HG03457 (cell line): ENCODE results near the gene NPHP1.
"Not testable (repeated sequence)": the region's sequence is repeated elsewhere in the genome, so short reads cannot be mapped to it uniquely, and the experiment has no call there.

Source experiments
- ATAC-seq: cut with Tn5 transposase; IDR thresholded peaks from one replicate; pipeline ENCODE4 v1.9.1; 2021; ENCODE audit warnings: moderate number of reproducible peaks; ENCODE audit not compliant: unreplicated experiment

NPHP1 gene

GRCh38 chr2:110105183-110105582 is 99.6 kb downstream of the NPHP1 start:
- no peak for ATAC-seq

GRCh38 chr2:110104025-110104771 is 100.6 kb downstream of the NPHP1 start:
- no peak for ATAC-seq

GRCh38 chr2:110103061-110103961 is 101.5 kb downstream of the NPHP1 start:
- no peak for ATAC-seq

- no peak for ATAC-seq
Observed at GRCh38 chr2:110101901-110102803, 102.7 kb downstream of the NPHP1 start.

DNA sequence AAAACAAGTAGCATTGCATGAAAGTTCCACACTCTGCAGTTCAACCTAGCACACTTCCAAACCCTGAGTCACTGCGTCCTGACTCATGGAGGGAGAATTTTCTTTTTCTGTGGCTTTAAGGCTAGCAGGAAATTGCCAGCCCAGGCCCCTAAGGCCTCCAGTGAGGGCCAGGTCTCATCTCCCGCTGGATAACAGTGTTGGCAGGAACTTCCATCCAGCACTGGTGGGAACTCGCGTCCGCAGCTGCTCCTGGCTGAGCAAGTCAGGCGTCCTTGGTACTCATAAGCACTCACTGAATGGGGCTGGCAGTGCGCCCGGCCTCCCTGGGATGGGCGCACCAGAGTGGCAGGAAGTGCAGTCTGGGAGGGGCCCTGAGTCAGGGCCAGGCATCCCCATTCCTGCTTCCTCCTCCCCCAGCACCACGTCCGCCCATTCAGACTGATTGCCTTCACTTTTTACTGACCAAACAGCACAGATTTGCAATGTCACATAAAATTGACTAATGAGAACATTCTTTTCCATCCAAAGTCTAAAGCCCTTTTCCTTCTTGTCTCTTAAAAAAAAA is 103.5 kb downstream of the NPHP1 start:
- no peak for ATAC-seq

- ATAC-seq: not testable (repeated sequence)
Observed at GRCh38 chr2:110100880-110101279, 103.9 kb downstream of the NPHP1 start.

DNA sequence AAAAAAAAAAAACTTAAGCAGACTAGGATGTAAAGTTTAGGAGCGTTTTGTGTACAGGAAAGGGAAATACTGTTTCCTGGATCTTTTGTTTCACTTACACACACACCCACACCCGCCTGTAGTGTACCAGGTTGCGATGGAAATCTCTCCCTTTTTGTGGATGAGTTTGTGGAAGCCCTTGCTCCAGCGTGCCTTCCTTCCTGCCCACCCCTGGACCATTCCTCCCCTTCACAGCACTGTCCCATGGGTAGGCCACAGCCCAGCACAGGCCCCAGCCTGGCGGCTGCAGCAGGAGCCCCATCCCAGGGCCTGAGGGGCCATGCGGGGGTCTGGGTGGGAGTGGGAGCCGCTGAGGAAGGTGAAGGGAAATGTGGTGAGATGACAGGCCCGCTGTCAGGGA is 104.3 kb downstream of the NPHP1 start:
- no peak for ATAC-seq

DNA sequence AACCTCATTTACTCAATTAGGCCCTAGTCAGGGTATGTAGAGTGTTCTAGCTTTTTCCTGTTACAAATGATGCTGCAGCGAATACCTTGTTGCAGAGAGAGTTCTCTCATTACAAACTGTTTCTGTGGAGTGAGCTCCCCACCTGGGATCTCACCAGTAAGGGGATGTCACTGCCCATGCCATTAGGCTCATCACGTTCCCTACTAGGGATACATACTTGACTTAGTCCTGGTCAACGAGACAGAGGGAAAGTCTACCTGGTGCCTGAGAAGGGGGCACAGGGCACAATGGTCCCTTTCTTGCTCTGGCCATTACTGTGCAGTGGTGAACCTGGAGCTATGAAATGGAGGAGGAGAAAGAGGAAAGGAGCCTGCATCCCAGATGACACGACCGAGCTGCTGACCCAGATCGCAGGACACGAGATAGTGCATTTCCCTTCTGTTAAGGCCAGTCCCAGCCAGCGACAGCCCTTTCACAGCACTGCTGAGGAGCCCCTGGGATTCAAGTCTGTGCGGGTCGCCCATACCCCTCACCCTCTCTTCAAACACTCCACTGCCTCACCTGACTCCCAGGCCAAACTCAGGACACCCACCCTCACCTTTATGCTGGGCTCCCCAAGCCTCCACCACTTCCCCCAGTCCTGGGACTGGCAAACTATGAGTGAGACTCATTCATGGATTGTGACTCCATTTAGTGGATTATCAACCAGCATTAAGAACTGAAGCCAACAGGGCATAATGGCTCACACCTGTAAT is 105.2 kb downstream of the NPHP1 start:
- no peak for ATAC-seq

- no peak for ATAC-seq
Observed at GRCh38 chr2:110099038-110099425, 105.8 kb downstream of the NPHP1 start.

GRCh38 chr2:110097506-110098220 is 107.2 kb downstream of the NPHP1 start:
- ATAC-seq: no peak

DNA sequence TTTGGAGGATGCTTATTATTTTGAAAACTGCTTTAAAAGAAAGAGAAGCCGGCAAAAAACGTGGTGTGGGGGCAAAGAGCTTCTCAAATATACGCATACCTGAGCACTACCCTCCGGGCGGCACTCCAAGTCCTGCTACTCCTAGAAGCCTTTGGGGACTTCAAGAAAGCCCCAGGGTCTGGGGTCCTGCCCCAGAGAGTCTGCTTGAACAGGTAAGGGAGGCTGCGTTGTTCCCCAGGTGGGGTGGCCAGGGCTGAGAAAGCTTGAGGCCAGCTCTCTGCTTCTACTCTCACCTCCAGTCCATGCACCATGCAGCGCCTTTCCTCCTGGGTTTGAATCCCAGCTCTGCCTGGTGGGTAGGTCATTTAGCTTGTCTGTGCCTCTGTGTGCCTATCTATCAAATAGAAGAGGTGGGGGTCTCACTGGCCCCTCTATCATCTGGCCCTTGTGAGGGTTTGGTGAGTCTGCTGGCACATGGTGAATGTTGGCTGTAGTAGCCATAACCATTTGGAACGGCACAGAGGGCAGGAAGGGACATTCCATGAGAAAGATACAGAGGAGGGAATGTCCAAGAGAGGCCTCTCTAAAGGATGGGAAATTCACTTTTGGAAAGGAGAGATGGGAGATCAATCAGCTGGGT is 108.7 kb downstream of the NPHP1 start:
- no peak for ATAC-seq

DNA sequence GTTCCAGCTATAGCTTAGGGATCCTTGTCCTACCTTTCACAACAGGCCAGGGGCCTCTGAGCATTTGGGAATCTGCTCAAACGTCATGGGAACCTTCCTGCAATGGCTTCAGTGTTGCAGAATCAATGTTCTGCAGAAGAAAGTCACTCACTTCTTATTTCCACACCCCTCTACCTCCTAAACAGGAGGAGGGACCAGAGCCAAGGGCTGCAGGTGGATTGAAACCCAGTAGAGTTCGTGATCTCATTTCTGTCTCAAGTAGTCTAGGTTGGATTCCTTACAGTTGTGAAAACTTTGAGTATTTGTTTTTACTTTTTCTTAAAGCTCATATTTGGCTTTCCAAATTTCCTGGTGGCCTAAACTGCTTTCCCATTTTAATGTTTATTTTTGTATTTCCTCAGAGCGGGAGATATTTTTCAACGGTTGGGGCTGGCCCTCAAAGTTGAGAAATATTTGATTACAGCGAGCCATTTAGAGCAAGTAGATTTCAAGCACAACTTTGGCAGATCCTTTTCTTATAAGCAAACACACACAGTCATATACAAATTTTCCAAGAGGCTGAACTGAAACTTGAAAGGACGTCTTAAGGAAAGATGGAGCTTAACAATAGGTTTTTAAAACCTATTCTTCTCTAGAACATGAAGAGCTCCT is 109.8 kb downstream of the NPHP1 start:
- ATAC-seq: not testable (repeated sequence)

DNA sequence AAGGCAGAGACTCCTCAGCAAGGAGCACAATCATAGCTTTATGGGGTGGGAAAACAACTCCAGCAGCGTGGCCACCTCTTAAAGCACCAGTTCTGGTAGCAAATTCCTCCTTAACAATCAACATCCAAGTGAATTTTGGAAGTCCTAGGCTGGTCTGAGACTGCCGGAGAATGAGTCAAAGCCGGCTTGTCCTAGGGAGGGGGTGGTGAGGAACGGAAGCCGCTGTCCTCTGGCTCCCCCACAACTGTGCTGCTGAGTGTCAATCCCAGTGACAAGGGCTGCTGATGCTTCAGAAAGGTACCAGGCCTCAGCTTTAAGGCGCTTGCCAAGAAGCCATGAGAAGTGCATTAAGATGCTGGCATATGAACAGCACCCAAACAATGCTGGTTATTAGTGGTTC is 110.9 kb downstream of the NPHP1 start:
- ATAC-seq: not testable (repeated sequence)

DNA sequence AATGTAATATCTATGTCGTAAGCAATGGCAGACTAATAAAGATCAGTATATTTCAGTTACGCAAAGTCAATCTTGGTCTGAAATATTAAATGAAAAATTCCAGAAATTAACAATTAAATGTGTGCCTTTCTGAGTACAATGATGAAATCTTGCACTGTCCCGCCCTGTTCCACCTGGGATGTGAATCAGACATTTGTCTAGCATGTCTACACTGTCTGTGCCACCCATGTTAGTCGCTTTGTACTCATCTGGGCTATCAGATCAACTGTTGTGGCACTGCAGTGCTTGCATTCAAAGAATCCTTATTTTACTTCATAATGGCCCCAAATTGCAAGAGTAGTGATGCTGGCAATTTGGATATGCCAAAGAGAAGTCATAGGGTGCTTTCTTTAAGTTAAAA is 114.6 kb downstream of the NPHP1 start:
- ATAC-seq: not testable (repeated sequence)

DNA sequence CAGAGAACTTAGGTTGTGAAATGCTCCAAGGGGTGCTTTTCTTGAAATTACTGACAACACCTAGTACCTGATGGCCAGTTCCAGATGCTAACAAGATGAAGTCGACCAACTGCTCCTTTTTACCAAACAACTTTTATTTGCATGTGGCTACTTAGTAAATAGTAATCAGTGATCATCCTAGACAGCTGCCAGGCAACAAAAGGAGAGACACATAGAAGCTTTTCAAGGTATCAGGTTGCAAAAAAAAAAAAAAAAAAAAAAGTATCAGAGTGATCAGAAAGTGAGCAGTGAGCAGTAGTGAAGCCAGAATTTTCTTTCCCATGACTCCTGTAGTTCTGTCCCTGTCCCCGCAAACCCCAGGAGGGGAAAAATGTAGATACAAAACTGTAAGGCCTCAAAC is 121.1 kb downstream of the NPHP1 start:
- not testable (repeated sequence) for ATAC-seq

DNA sequence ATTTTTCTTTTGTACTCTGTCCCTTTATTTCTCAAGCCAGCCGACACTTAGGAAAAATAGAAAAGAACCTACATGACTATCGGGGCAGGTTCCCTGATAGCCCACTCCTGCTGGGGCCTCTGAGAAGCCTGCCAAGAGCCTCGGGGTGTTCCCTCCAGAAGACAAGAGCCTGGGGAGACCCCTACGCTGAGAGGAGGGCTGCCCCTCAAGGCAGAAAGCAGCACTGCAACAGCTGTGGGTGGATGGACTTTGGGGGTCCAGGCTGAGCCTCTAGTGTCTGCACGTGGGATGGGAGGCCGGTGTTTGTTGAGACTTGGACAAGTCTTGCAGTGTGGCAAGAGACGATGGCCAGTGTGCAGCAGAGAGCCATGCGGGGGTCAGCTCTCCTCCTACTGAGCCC is 121.7 kb downstream of the NPHP1 start:
- ATAC-seq: not testable (repeated sequence)

DNA sequence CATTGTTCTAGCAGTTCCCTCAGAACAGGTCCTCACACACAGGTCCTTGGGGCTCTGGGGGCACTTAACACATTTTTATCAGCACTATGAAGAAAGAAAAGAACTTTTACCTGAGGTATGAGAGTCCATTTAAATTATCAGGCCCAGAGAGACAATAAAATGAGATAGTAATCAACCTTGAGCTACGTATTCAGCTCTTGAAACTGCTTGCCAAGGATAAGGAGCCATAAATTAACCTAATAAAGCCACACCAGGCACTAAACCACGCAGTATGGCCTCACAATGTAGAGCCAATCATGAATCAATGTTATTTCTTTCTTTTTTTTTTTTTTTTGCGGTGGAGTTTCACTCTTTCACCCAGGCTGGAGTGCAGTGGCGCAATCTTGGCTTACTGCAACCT is 126.7 kb downstream of the NPHP1 start:
- ATAC-seq: not testable (repeated sequence)

DNA sequence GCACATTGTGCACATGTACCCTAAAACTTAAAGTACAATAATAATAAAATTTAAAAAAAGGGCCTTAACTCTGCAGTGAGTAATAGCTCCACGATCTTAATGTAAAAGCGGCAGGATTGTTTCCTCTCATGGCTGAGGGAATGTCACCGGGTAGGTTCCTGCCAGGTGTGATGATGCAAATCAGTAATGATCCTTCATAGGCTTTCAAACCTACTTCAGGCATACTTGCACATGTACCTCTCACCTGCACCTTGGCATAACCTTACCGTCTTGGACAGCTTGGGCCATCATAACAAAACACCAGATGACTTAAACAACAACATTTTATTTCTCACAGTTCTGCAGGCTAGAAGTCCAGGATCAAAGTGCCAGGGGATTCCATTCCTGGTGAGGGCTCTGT is 128.9 kb downstream of the NPHP1 start:
- not testable (repeated sequence) for ATAC-seq
